Suppressor macrophage (primary cell): ENCODE results near the gene OR56A1.
"Not testable (repeated sequence)": the region's sequence is repeated elsewhere in the genome, so short reads cannot be mapped to it uniquely, and the experiment has no call there.

Experiments
- DNase-seq, 4 experiments: peaks; one replicate each; pipeline ENCODE4 v3.0.0-alpha.2; 2020 to 2022
- total RNA-seq, 17 experiments: gene quantifications; one replicate each; lab custom pipeline; 2026; ENCODE audit warnings: mixed read lengths in 6 of 17, inconsistent platforms in 3 of 17; lab: John Stamatoyannopoulos, UW

The OR56A1 gene, protein sequence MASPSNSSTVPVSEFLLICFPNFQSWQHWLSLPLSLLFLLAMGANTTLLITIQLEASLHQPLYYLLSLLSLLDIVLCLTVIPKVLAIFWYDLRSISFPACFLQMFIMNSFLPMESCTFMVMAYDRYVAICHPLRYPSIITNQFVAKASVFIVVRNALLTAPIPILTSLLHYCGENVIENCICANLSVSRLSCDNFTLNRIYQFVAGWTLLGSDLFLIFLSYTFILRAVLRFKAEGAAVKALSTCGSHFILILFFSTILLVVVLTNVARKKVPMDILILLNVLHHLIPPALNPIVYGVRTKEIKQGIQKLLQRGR
- 0 to 2.9 (median 0) reads per million in 17 experiments for total RNA-seq

DNA sequence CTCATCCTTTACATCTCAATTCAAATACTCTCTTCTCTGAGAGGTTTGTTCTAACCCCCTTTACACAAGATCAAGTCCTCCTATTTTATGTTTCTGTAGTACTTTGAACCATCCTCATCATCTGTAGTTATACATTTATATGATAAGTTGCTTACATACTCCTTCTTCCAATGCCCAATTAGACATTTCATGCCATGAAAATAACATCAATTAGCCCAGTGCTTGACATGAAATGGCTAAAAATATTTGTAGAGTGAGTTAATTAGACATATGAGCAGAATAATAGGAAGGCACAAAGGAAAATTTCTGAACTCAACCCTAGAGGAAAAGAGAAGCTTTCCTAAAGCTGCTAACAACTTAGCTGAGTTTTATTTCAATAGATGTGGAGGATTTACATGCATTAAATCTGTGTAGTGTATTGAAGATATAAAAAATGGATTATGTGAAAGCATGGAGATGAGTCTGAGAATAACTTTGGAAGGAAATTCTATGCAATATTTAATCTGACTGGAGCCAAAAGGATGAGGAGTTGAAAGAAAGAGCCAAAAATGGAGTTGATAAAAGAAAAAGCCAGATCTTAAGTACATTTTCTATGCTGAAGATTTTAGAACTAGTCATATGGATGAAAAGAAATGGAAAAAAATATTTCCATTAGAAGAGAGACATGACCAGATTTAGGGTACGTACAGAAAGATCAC lies at the start of gene OR56A1:
OR56A1 (minus strand) TSS at position 51 of the 698 bp plus-strand sequence. CDS start 3,066 bp downstream, outside the sequence.
- no peak for DNase-seq

DNA sequence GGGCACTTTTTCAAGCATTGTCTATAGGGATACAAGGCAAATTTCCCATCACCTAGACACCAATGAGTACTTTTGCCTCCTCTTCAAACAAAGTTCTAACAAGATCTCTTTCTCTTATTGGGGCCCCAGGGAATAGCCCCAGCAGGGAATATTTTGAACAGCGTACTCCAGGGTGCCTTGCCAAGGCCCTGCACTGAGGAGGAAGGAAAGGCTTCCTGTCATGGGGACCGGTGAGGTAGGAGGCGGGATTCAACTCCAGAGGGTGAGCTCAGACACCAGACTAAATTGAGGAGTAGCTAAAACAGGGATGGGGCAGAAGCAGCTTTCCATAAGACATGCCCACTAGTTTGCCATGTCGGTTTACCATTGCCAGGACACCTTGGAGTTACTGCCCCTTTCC lies 48.9 kb upstream of the OR56A1 start:
- no peak for DNase-seq

DNA sequence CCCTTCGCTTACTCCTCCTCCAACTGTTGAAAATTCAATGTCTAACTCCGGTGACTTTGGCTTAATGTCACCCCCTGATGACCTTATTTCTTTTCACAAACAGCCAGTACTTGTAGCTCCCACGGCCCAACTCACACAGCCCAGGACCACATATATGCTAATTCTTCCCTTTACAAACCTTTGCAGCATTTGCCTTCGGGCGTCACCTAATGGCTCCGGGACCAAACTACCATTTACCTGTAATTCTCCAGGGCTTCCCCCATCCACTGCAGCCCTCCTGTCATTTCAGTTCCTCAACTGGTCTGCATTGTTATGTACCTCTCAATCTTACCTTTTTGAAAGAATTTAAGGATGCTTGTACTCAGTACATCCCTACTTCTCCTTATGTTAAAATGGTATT lies 47.2 kb upstream of the OR56A1 start:
- DNase-seq, result no peak

DNA sequence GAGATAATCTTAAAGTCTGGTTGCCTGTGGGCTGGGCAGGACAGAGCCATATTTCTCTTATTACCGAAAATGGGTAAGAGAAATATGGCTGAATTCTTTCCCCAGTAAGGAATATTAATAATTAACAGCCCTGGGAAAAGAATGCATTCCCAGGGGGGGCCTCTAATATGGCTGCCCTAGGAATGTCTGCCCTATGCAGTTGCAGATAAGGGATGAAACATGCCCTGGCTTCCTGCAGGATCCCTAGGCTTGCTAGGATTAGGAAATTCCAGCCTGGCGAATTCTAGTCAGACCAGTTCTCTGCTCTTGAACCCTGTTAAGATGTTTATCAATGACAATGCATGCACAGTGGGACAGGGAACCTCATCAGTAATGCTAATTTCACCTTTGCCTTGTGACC lies 45.9 kb upstream of the OR56A1 start:
- DNase-seq, result not testable (repeated sequence)

DNA sequence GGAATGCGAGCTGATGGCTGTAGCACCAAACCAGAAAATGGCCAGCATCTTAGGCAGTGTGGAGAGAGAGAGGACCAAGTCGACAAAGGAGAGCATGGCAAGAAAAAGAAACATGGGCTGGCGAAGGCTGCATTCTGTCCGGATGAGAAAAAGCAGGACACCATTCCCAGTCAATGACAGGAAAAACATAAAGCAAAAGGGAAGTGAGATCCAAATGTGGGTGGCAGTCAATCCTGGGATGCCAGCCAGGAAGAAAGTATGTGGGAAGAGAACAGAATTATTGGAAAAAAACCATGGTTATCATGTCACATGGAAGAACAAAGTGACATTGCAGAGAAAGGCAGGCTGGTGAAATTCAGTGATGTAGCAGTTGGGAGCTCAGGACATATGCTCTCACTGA lies 36.9 kb upstream of the OR56A1 start:
- no peak for DNase-seq

DNA sequence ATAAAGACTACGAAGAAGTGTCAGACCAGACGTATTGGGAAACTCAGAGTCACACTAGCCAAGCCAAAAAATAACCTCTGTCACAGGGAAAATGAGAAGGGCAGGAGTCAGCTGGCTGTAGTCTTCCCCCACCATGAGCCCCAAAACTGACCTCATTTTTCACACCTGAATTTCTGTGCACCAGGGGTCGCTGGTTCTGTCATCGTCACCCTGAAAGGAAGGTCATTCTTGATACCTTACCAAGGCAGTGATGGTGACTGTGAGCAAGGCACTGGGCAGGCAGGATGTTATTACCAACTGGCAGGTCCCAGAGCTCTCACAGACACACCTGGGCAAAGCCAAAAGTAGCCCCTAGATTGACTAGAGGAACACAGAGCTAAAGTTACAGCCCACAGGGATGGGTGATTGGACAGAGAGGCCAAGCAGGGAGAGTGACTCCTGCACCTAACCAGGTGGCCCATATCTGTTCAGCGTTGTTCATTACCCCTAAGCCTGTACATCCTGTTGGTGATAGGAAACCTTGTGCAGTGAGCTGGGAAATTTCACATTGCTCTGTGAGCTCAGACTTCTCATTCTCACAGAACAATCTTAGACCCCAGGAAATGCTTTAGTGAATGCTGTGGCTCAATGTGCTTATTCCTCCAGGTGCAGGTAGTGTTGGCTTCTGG lies 32.3 kb upstream of the OR56A1 start:
- no peak for DNase-seq

DNA sequence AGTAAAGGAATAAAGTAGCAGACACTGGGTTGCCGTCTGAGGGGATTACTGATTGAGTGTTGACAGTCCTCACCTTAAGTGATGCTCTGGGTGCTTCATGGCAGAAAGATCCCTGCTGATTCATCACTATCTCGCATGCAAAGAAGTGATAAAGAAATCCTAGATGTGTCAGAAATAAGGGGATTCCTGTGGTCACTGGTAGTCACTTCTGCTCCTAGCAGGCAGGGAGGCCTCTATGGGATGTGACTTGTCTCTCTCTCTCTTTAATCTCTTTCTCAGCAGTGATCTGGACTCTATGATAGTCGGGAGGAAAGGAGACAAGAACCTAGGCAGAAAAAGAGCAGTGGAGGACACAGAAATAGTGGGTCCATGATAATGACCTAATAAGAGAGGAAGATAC lies 30.9 kb upstream of the OR56A1 start:
- no peak for DNase-seq

DNA sequence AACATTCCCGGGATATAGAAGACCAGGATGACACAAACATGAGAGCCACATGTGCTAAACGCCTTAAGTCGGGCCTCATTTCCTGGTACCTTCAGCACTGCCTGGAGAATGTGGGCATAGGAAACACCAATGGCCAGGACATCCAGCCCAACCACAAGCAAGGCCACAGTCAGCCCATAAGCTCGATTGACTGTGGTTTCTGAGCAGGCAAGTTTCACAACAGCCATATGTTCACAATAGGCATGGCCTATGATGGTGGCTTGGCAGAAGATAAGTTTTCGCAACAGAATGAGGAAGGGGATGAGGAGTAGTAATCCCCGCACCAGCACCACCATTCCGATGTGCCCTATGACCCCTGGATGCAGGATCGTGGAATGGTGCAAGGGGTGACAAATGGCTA lies 26.9 kb upstream of the OR56A1 start:
- no peak for DNase-seq

DNA sequence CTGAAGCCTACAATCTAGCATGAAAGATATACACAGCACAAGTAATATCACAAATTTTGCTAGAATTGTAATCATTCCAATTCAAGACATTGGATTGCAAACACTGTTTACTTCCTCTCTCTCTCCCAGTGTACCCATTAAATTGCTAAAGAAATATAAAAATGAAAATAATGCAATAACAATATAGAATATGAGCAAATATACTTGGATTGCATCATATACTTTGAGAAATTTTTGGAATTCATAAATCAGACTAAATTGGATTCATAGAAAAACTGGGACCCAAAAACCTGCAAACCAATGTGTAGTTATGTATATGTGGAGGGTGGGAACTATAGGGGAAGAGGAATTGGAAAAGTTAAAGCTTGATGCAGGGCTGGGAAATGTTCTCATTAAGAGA lies 25.0 kb upstream of the OR56A1 start:
- no peak for DNase-seq

DNA sequence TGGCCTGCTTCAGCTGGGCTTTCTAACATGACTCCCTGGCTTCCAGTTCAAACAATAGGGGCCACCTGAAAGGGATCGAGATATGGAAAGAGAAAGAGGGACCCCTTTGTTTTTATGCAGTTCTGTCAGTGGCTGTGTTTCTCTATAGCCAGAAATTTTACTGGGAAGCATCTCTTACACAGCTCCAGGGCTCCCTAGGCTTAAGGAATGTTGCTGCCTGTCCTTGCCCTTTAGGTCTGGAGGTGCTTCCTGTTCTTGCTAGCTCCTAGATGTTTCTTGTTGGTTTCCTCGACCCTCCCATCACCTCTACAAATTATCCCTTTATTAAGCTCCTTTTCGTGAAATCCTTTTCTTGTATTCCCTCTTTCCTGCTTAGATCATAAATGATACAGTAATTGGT lies 21.8 kb upstream of the OR56A1 start:
- no peak for DNase-seq

DNA sequence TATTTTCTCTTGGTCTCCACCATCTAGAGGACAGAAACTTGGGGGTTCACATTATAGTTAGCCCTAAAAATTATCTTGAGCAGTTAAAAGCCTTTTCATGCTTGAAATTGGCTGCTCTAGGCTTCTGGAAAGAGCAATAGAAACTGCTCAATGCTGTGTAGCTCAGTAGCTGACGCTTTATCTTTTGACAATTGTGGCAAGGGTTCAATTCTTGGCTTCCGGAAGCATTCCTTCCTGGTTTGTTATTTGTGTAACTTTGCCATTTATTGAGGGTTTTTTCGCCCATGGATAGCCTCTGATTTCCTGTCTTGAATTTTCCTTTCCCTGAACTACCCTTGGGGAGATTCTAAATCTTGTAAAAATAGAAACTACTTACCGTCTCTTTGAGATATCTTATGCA lies 10.3 kb upstream of the OR56A1 start:
- no peak for DNase-seq

DNA sequence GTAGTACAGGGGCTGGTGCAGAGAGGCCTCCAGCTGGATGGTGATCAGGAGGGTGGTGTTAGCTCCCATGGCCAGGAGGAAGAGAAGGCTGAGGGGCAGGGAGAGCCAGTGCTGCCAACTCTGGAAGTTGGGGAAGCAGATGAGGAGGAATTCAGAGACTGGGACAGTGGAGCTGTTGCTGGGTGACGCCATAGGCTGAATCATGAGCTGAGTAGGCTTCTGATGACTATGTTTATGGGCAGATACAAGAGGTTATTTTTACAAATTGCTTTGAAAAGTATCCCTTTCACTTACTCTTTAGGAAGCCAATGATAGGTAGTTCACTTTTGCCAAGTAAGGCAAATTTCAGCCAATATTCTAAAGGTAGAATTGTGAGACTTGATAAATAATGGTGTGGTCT lies 3.1 kb downstream of the OR56A1 start:
- DNase-seq, result peak in 3 of 4 experiments; percentile 7 to 19 (median 14)

DNA sequence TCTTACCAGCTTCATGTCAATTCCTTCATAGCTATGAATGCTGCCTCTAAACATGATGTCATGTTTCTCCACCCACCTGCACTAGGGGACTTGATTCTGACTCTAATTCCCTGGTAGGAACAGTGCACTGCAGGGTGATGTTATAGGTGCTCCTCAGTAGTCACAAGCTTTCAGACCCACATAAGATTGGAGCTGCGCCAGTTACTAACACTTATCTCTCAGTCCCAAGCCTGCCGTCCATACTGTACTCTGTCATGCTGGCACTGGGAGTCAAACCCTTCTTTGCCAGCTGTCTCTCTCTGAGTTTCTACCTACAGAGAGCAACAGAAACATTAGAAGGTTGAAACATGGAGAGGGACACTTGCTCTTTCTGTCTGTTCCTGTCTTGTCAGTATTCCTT lies 5.5 kb downstream of the OR56A1 start:
- peak in 1 of 4 experiments; percentile 2 for DNase-seq

DNA sequence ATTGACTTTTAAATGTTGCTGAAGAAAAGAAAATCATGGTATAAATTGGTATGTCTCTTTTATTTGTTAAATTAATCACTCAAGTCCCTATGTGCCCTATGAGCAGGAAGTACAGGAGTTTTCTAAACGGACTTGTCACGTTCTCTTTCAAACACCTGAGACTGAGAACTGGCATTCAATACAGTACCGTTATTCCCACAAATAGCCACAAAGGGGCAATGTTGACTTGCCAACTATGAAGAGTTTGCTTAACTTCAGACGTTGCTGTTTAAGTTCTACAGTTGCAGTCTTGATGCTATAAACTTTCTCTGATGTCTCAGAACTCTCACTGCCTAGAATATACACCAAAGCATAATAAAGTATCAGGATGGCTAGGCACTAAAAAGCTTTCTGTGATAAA lies 7.6 kb downstream of the OR56A1 start:
- DNase-seq, result peak; percentile 61 to 79 (median 70)

DNA sequence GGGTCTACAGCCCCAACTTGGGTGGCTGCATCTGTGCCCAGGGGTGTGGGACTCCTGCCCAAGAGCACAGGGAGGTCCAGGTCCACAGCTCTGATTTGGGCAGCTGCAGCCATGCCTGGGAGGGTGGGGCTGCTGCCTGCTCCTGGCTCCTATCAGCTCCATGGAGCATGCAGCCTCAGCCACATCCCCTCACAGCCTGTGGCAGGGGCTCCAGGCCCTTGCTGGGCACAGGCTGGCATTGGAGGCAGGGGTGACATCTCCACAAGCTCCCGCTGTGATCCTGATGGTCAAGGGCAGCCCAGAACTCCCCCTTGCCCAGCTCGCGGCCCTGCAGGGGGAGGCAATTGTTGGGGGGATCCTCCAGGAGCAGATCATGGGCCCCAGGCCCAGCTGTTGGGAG lies 17.5 kb downstream of the OR56A1 start:
- DNase-seq, result no peak

DNA sequence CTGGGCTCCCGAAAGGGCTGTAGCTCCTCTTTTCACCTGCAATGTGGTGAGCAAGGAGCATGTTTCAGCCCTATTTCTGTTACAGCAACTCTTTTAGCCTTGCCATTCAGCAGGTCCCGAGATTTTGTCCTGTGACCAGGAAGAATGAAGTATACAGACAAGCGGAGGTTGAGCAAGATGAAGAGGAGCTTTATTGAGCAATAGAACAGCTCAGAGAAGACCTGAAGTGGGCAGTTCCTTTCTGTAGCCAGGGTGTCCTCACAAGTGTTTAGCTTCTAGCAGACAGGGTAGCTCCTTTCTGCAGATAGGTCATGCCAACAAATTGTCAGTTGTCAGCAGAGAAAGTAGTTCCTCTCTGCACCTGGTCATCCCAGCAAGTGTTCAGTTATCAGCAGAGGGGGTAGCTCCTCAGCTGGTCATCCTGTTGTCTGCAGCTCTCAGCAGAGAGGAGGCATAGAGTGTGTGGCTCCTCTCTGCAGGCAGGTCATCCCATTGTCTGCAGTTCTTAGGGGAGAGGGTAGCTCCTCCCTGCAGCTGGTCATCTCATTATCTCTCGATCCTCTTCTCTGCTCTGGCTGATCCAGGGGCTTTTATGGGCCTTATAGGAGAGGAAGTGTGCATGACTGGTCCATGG lies 18.4 kb downstream of the OR56A1 start:
- peak; percentile 51 to 80 (median 74) for DNase-seq

DNA sequence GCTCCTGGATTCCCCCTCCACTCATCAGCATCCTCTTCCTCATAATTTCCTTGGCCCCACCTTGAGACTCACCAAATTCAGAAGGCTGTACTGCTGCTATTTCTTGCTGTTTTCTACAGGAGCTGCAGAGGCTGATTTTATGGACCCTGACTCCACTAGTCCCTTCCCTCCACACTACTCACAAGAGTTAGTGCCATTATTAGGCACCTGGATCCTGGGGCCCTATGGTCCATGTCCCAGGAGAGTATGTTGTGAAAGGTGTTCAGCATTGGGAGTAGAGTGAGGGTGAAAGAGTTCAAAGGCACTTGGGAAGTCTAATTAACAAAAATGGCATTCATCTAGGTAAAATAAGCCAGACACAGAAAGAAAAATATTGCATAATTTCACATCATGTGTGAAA lies 23.7 kb downstream of the OR56A1 start, which contains the start of gene OR56A4:
OR56A4 (minus strand) TSS at position 101 of the 400 bp plus-strand sequence. CDS start 3,954 bp downstream, outside the sequence.
- no peak for DNase-seq

DNA sequence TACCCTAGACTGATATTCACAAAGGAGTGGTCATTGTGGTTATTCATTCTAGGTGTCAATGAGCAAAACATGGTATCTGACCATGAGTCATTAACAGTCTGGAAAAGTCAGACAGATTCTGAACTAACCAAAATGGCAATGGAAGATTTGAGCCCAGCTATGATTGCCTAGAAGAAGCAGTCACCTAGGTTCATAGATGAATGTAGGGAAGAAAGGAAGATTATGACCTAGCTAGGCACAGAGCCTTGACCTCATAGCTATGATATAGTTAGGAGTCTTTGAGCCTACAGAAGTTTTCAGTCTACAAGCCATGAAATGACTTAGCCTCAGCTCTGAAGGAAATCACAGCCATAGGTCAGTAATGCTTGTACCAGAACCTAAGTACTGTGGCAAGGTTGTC lies 24.2 kb downstream of the OR56A1 start:
- DNase-seq, result no peak

DNA sequence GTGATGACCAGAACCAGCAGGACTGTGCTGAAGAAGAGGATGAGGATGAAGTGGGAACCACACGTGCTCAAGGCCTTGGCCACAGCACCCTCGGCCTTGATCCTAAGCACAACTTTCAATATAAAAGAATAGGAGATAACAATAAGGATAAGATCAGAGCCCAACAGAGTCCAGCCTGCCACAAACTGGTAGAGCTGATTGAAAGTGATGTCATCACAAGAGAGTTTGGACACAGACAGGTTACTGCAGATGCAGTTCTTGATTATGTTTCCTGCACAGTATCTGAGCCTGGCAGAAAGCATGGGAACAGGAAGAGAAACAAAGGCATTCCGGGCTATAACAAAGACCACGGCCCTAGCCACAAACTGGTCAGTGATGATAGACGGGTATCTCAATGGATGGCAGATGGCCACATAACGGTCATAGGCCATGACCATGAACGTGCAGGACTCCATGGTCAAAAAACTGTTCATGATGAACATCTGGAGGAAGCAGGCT lies 28.3 kb downstream of the OR56A1 start:
- no peak for DNase-seq

DNA sequence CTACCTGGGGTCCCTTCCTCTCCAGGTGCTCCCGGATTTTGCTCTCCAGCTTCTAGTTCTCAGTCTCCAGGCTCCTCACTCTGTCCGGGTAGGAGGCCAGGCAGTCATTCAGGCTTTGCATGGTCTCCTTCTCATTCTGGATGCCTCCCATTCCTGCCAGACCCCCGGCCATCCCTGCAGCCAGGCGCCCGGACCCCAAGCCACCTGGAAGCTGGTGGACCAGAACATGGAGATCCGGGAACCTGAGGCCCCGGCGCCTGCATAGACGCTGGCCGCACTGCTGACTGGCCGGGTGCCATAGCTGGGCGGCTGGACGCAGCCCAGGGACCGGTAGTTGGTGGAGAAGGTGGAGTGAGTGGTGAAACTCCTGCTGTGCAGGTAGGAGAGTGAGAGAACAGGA lies 35.8 kb downstream of the OR56A1 start:
- no peak for DNase-seq

DNA sequence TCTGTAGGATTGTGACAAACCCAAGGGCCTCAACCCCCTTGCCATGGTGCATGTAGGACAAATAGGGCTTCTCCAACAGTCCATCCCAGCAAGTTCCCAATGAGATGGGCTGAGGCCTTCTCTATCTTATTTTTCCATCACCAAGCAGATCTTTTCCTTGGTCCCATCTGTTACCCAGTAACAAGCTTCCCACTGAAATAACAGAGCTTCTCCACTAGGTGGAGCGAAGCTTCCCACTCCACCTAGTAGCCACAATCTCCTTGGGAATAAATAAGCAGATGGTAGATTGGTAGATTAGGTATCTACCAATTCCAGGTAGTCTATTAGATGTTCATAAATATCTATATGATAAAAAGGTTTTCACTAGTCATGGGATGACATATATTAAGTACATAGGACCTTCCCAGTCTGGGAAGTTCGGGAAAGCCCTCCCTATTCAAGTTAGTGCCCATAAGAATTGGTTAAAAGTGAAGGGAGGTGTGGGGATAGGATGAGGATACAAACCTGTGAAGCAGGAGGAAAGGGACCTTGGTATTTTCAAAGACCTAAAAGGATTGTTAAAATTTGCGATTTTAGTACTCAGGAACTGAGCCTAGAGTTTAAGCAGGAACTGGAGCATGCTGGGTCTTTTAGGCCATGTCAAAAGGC lies 37.8 kb downstream of the OR56A1 start:
- DNase-seq, result peak; percentile 39 to 61 (median 46)

DNA sequence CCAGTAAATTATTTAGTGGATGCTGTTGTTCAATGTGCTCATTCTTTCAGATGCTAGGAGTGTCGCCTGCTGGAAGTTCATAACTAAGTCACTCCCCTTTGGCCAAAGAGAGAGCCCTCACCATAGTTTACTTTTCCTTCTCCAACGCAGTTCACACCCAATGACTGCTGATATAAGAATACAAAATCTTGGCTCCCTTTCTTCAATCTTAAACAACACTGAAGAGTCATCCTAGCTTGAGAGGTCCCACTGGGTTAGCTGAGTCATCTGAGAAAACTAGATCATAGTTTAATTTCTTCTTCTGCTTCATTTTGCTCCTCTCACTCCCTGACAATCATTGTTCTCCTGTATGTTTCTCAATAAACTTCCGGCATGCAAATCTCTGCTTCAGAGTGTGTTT lies 38.4 kb downstream of the OR56A1 start:
- DNase-seq, result no peak
